COLO829 (cell line): ENCODE measurements around the gene ZNF878.
"Not testable (repeated sequence)": the region's sequence is repeated elsewhere in the genome, so short reads cannot be mapped to it uniquely, and the experiment has no call there.

Experiments
- DNase-seq: peaks from one replicate; pipeline ENCODE4 v3.0.0; 2012; ENCODE audit warnings: low spot score

The ZNF878 gene

GRCh38 chr19:12052497-12053169, at the start of gene ZNF878:
ZNF878 (minus strand) TSS chr19:12052961; CDS start chr19:12052801, 160 bp downstream.
- peak; percentile 53 for DNase-seq

GRCh38 chr19:12098040-12098439, 45.3 kb upstream of the ZNF878 start:
- DNase-seq, result no peak

GRCh38 chr19:12095111-12095790, 42.5 kb upstream of the ZNF878 start:
- no peak for DNase-seq

- DNase-seq, result no peak
Measured at GRCh38 chr19:12093777-12094176, 41.0 kb upstream of the ZNF878 start.

DNA sequence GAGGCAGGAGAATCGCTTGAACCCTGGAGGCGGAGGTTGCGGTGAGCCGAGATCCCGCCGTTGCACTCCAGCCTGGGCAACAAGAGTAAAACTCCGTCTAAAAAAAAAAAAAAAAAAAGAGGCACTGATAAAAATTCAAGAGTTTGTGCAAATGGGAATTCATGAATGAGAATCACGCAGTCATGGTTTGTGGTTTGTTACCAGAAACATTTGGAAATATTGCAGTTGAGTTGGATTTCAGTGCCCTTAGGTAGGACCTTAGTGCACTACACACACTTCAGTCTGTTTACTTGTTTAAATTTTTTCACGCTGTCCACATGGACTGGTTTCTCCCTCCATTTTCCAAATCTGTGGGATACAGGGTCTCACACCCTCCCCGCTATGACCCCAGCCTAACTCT, 40.2 kb upstream of the ZNF878 start:
- DNase-seq, result no peak

GRCh38 chr19:12092065-12092867, 39.5 kb upstream of the ZNF878 start:
- DNase-seq, result peak; percentile 15

DNA sequence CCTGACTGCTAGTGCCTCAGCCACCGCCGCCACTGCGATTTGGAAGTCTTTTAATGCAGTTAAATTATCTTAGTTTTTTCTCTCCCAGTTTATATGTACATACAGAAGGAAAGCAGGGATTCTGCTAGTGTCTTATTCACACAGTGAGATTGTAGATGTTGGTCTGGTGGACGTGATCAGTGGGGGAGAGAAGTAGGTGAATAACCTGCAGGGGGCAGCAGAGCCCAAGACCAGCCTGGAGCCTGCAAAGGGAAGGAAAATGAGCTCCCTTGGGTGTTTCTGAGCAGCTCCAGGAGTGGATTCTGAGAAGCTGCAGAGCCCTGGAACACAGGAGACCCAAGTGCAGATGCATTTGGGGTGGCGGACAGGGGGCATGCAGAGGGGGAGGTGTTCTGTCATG, 38.0 kb upstream of the ZNF878 start:
- DNase-seq, result peak; percentile 33

- DNase-seq, result no peak
Measured at GRCh38 chr19:12085074-12085818, 32.5 kb upstream of the ZNF878 start.

GRCh38 chr19:12083336-12083735, 30.6 kb upstream of the ZNF878 start:
- not testable (repeated sequence) for DNase-seq

- DNase-seq, result no peak
Measured at GRCh38 chr19:12077375-12077774, 24.6 kb upstream of the ZNF878 start.

DNA sequence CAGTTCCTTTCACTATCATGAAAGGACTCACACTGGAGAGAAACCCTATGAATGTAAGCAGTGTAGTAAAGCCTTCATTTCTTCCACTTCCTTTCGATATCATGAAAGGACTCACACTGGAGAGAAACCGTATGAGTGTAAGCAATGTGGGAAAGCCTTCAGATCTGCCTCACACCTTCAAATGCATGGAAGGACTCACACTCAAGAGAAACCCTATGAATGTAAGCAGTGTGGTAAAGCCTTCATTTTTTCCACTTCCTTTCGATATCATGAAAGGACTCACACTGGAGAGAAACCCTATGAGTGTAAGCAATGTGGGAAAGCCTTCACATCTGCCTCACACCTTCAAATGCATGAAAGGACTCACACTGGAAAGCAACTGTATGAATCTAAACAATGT, 23.6 kb upstream of the ZNF878 start:
- not testable (repeated sequence) for DNase-seq

DNA sequence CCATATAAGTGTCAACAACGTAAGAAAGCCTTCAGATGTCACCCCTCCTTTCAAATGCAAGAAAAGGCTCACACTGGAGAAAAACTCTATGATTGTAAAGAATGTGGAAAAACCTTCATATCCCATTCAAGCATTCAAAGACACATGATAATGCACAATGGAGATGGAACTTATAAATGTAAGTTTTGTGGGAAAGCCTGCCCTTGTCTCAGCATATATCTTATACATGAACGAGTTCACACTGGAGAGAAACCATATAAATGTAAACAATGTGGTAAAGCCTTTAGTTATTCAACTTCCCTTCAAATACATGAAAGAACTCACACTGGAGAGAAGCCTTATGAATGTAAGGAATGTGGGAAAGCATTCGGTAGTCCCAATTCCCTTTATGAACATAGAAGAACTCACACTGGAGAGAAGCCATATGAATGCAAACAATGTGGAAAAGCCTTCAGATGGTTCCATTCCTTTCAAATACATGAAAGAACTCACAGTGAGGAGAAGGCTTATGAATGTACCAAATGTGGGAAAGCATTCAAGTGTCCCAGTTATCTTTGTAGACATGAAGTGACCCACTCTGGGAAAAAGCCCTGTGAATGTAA, 22.9 kb upstream of the ZNF878 start:
- no peak for DNase-seq

- DNase-seq, result peak; percentile 46
Measured at GRCh38 chr19:12064590-12065538, 12.1 kb upstream of the ZNF878 start, which contains the start of gene ZNF844. ZNF844 (plus strand) TSS chr19:12064731; CDS start chr19:12064874, 143 bp downstream.

GRCh38 chr19:12055784-12056183, 3.0 kb upstream of the ZNF878 start:
- no peak for DNase-seq

DNA sequence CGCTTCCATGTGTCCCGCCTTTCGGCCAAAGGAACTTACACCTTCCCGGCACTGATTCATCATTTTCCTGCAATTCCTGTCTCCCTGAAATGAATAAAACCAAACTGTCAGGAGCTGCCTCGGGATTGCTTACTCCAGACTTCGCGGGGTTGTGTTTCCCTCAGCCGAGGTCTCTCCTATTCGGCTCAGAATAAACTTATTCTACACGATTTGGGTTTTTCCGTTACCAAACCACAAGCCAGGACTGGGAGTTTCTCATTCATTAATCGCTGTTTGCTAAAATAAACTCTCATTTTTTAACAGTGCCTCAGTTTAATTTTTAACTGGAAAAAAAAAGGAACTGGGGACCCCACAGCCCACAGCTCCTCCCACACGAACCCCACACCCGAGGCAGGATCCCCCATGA, 667 bp downstream of the ZNF878 start:
- no peak for DNase-seq

DNA sequence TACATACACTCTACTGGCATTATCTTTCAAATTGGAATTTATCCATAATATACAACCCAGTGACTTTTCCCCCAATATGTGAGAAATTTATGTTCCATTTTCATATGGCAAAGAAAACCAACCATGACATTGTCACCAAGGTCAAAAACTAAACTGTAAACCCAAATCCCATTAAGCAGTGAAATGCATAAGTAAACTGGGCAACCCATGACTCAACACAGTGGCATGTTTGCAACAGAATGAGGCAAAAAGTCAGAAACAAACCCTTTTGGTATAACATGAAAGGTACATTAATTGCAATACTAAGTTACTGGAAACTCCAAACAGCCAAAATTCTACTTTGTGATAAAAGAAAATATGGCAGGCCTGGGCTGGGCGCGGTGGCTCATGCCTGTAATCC, 4.9 kb downstream of the ZNF878 start:
- DNase-seq, result no peak

DNA sequence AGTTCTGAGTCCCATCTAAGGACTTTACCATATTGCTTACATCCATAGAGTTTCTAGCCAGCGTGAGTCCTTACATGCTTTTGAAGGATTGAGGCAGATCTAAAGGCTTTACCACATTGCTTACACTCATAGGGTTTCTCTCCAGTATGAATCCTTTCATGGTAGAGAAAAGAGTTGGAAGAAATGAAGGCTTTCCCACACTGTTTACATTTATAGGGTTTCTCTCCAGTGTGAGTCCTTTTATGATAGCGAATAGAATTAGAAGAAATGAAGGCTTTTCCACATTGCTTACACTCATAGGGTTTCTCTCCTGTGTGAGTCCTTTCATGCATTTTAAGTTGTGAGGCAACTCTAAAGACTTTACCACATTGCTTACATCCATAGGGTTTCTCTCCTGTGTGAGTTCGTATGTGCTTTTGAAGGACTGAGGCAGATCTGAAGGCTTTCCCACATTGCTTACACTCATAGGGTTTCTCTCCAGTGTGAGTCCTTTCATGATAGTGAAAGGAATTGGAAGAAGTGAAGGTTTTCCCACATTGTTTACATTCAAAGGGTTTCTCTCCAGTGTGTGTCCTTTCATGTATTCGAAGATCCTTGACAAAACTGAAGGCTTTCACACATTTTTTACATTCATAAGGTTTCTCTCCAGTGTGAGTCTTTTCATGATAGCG, 8.9 kb downstream of the ZNF878 start:
- no peak for DNase-seq

- DNase-seq, result no peak
Measured at GRCh38 chr19:12042893-12043292, 9.9 kb downstream of the ZNF878 start.

DNA sequence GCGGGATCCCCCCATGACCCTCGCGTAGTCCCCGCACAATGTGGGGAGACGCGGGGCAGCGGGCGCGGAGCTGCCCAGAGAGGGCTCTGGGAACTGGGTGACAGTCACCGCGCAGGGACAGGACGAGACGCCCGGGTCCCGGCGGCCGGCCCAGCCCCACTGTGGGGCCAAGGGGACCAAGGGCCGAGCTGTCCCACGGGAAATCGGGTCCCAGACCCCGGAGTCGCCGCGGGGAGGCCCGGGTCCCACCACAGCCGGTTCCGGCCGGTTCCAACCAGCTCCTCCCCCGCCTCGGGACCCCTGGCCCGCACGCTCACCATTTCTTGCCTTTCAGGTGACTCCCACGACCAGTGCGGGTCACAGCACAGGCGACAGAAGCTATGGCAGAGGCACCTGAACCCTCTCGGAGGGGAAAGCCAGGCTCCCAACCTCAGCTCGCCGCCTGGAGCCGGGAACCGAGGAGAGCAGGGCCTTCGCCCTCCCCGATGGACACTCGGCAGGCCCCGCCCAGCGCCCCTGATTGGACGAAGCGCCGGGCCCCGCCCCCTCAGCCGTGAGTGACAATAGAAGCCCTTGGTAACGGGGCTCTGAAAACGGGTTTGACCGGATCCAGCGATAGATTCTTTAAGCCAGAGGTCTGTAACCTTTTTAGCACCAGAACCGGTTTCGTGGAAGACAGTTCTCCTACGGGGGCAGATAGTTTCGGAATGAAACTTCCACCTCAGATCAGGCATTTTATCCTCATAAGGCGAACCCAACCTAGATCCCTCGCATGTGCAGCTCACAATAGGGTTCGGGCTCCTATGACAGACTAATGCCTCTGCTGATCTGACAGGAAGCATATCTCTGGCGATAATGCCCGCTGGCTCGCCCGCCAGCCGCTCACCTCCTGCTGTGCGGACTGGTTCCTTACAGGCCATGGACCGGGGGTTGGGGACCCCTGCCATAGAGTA, 17.3 kb downstream of the ZNF878 start, which contains the start of gene ZNF433:
ZNF433 (minus strand) TSS at position 460 of the 953 bp plus-strand sequence; CDS start at position 320, 140 bp downstream.
- DNase-seq, result peak; percentile 92
